ENCODE data around the gene ASB4. TPM values are rescaled to one million over a fixed set of nuclear protein-coding genes. Genes with fewer than 3 reads are reported as not detected.

The ASB4 gene
- total and polyA plus RNA-seq, 2 experiments from 2014 or later = not detected

GRCh38 chr7:95589031-95589430 is 103.3 kb downstream of the ASB4 start:
- H3K27me3 Mint-ChIP-seq (ENCODE audit: insufficient read depth, low read depth, poor library complexity) = no peaks in the 10 kb centered on the region
- no peak overlapping the region for H3K4me3 Mint-ChIP-seq
- H3K36me3 Mint-ChIP-seq (ENCODE audit: low read depth) = no peaks in the 10 kb centered on the region
- TF ChIP-seq REST (IDR thresholded peaks at IDR 0.05; ENCODE audit: unreplicated experiment) (no peak), ZNF114 (CRISPR knock-in tag; IDR thresholded peaks at IDR 0.05) (no peak), POLR2AphosphoS5 (IDR thresholded peaks at IDR 0.05; ENCODE audit: low read depth) (no peak), CREB1 (CRISPR knock-in tag; IDR thresholded peaks at IDR 0.05; ENCODE audit: low read depth) (no peak), STAT1 (IDR thresholded peaks at IDR 0.05; ENCODE audit: unreplicated experiment) (no peak), EZH2 (IDR thresholded peaks at IDR 0.05; ENCODE audit: low read depth, unreplicated experiment) (no peak), CTCF (conservative IDR thresholded peaks at IDR 0.05; ENCODE audit: low read depth in 2 of 2) (no peak), NANOG (IDR thresholded peaks at IDR 0.05; ENCODE audit: borderline replicate concordance) (no peak), ZNF331 (CRISPR knock-in tag; IDR thresholded peaks at IDR 0.05; ENCODE audit: low read depth) (no peak), EZH2phosphoT487 (IDR thresholded peaks at IDR 0.05; ENCODE audit: unreplicated experiment) (no peak), JUNB (IDR thresholded peaks at IDR 0.05; ENCODE audit: unreplicated experiment) (no peak), ZNF462 (CRISPR knock-in tag; IDR thresholded peaks at IDR 0.05) (no peak), ETS1 (IDR thresholded peaks at IDR 0.05) (no peak)
- H2AFZ ChIP-seq = no peak overlapping the region
- H3K4me2 ChIP-seq = no peak overlapping the region
- H3K4me1 ChIP-seq (ENCODE audit: insufficient read depth) = no peaks in the 10 kb centered on the region
- no peaks in the 10 kb centered on the region for H4K20me1 ChIP-seq (replicated peaks; ENCODE audit: insufficient read depth)
- no peak for DNase-seq (ENCODE audit: low spot score)
- H3K9me3 Mint-ChIP-seq = no peaks in the 10 kb centered on the region
- H3K4me3 ChIP-seq = no peak overlapping the region
- no peaks in the 10 kb centered on the region for H3K27me3 ChIP-seq (ENCODE audit: insufficient read depth)
- H3K27ac ChIP-seq (ENCODE audit: low read depth) = no peak overlapping the region
- no peak for ATAC-seq
- no peaks in the 10 kb centered on the region for H3K9me2 ChIP-seq (ENCODE audit: insufficient read depth)
- peaks cover 11% of the 10 kb centered on the region; the same call in 2 of the 3 replicates for H3K4me1 Mint-ChIP-seq
- H3K36me3 ChIP-seq (ENCODE audit: insufficient read depth) = no peaks in the 10 kb centered on the region
- H3K27ac Mint-ChIP-seq = no peak overlapping the region
- no peaks in the 10 kb centered on the region for H3F3A ChIP-seq (replicated peaks; ENCODE audit: low read depth)
- no peaks in the 10 kb centered on the region for H3K79me2 ChIP-seq (replicated peaks; ENCODE audit: insufficient read depth)

Measured in GM23338 (cell line).